GM10266 (cell line): ENCODE results near the gene WDR54.

Experiments used
- DNase-seq: peaks from one replicate; pipeline ENCODE4 v3.0.0; 2012; ENCODE audit errors: extremely low spot score
- TF ChIP-seq, protein P1 (sequence below): IDR thresholded peaks from 2 replicates; pipeline ENCODE4 v1.5.1; 2012; ENCODE audit warnings: mild to moderate bottlenecking, low read depth; ENCODE audit not compliant: control insufficient read depth, insufficient read depth; ENCODE audit errors: missing control alignments

Gene WDR54, protein sequence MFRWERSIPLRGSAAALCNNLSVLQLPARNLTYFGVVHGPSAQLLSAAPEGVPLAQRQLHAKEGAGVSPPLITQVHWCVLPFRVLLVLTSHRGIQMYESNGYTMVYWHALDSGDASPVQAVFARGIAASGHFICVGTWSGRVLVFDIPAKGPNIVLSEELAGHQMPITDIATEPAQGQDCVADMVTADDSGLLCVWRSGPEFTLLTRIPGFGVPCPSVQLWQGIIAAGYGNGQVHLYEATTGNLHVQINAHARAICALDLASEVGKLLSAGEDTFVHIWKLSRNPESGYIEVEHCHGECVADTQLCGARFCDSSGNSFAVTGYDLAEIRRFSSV

DNA sequence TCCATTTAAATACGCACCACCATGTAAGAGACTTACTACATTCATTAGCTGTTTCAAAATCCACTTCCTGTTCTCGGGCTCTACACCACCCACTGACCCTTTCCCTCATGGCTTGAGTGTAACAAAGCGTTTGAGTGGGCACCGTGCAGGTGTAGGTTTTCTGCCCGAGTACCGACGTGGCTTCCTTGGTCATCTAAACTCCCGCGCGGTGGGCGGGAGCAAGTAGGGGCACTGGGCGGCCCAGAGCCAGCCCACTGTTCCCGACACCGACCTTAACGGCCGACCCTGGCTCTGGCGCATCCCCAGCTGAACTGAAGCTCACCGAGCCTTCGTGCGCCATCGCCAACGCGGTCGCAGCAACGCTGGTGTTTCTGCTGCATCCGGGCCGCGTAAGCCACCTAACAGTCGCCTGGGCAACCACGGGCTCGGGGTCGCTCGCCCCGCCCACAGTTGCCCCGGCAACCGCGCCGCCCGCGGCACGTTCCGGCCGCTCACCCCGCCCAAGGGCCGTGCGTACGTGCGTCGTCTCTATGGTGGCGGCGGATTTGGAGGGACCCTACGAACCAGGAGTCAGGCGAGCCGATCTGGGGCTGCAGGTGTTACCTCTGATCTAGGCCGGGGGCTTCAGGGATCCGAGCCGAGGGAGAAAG lies at the start of gene WDR54, which contains the start of gene C2orf81:
Gene WDR54, plus strand, starts transcription at position 510 of the 650 bp plus-strand sequence. CDS start 424 bp downstream, outside the sequence.
Gene C2orf81, minus strand, starts transcription at position 399 of the 650 bp plus-strand sequence. Its CDS starts 59 bp downstream, at position 340.
- DNase-seq: peak; percentile 98
- TF ChIP-seq, protein P1, sequence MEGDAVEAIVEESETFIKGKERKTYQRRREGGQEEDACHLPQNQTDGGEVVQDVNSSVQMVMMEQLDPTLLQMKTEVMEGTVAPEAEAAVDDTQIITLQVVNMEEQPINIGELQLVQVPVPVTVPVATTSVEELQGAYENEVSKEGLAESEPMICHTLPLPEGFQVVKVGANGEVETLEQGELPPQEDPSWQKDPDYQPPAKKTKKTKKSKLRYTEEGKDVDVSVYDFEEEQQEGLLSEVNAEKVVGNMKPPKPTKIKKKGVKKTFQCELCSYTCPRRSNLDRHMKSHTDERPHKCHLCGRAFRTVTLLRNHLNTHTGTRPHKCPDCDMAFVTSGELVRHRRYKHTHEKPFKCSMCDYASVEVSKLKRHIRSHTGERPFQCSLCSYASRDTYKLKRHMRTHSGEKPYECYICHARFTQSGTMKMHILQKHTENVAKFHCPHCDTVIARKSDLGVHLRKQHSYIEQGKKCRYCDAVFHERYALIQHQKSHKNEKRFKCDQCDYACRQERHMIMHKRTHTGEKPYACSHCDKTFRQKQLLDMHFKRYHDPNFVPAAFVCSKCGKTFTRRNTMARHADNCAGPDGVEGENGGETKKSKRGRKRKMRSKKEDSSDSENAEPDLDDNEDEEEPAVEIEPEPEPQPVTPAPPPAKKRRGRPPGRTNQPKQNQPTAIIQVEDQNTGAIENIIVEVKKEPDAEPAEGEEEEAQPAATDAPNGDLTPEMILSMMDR: no peak

GRCh38 chr2:74372674-74373073 lies 48.9 kb upstream of the WDR54 start:
- DNase-seq: no peak
- TF ChIP-seq, protein P1: no peak

- DNase-seq: no peak
- TF ChIP-seq, protein P1: no peak
These were observed 48.3 kb upstream of the WDR54 start for GRCh38 chr2:74373221-74373676.

- DNase-seq: no peak
- TF ChIP-seq, protein P1: no peak
These were observed 47.5 kb upstream of the WDR54 start for GRCh38 chr2:74373985-74374384.

GRCh38 chr2:74374509-74375205 lies 46.9 kb upstream of the WDR54 start:
- TF ChIP-seq, protein P1: no peak
- DNase-seq: no peak

DNA sequence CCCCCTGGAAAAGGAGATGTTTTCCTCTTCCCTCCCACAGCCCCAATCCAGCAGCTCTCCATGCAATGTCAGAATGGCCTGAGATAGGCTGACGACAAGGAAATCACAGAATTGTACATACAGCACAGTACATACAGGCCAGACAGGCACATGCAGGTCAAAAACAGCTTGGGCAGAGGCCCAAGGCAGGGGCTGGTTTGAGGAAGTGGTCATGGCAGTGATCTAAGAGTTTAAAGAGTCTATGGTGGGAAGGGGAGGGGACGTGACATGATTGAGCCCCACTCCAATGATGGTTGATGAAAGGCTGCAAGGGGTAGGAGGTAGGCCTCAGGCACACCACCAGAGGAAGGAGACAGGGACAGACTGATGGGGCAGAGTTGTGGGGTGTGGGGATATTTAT lies 45.7 kb upstream of the WDR54 start:
- DNase-seq: no peak
- TF ChIP-seq, protein P1: no peak
